ENCODE data around the gene MKNK1. TPM values are rescaled to one million over a fixed set of nuclear protein-coding genes. Genes with fewer than 3 reads are reported as not detected.

The MKNK1 gene
- total RNA-seq, 4 donors from 2014 or later: 15.8 to 39.1 (median 27.4) TPM

GRCh38 chr1:46568461-46568891, 35.6 kb downstream of the MKNK1 start:
- H3K27me3 ChIP-seq: no peaks in the 10 kb centered on the region
- DNase-seq (ENCODE audit: low spot score in 2 of 2): no peak
- TF ChIP-seq POLR2A (IDR thresholded peaks at IDR 0.05): no peak
- H3K4me3 ChIP-seq: no peak overlapping the region
- no peaks in the 10 kb centered on the region for H3K9me3 ChIP-seq
- H3K4me1 ChIP-seq: no peaks in the 10 kb centered on the region
- WGBS: 68% methylated on average over 6 of the region's 6 CpGs
- H3K36me3 ChIP-seq: peaks cover 44% of the 10 kb centered on the region
- no peak overlapping the region for H3K27ac ChIP-seq

- 88% methylated on average over 4 of the region's 4 CpGs for WGBS
- Histone ChIP-seq H3K4me1 (peaks cover 16% of the 10 kb centered on the region), H3K27me3 (no peaks in the 10 kb centered on the region), H3K27ac (no peak overlapping the region), H3K9me3 (no peaks in the 10 kb centered on the region), H3K36me3 (peaks cover 74% of the 10 kb centered on the region), H3K4me3 (no peak overlapping the region)
- TF ChIP-seq POLR2A (IDR thresholded peaks at IDR 0.05) (no peak), CTCF (IDR thresholded peaks at IDR 0.05) (no peak), EP300 (IDR thresholded peaks at IDR 0.05) (no peak), POLR2AphosphoS5 (IDR thresholded peaks at IDR 0.05) (no peak)
- no peak for DNase-seq (ENCODE audit: low spot score in 2 of 2)
These were observed 40.7 kb downstream of the MKNK1 start for GRCh38 chr1:46563341-46563740.

- no peak for DNase-seq (ENCODE audit: low spot score in 2 of 2)
- H3K36me3 ChIP-seq: peaks cover 75% of the 10 kb centered on the region
- no peak for TF ChIP-seq CTCF (IDR thresholded peaks at IDR 0.05)
- no peak for TF ChIP-seq POLR2A (IDR thresholded peaks at IDR 0.05)
- TF ChIP-seq POLR2AphosphoS5 (IDR thresholded peaks at IDR 0.05): no peak
- TF ChIP-seq EP300 (IDR thresholded peaks at IDR 0.05): no peak
- H3K27ac ChIP-seq: no peak overlapping the region
- H3K4me1 ChIP-seq: peaks cover 23% of the 10 kb centered on the region
- H3K27me3 ChIP-seq: no peaks in the 10 kb centered on the region
- H3K9me3 ChIP-seq: no peaks in the 10 kb centered on the region
- 92% methylated on average over 10 of the region's 15 CpGs for WGBS
- no peak overlapping the region for H3K4me3 ChIP-seq
These were observed 41.6 kb downstream of the MKNK1 start for GRCh38 chr1:46562498-46562897.

- H3K36me3 ChIP-seq: peaks cover 52% of the 10 kb centered on the region
- no peak for DNase-seq (ENCODE audit: low spot score in 2 of 2)
- WGBS: 77% methylated on average over 8 of the region's 8 CpGs
- H3K27me3 ChIP-seq: no peaks in the 10 kb centered on the region
- H3K9me3 ChIP-seq: no peaks in the 10 kb centered on the region
- H3K27ac ChIP-seq: no peak overlapping the region
- TF ChIP-seq POLR2AphosphoS5 (IDR thresholded peaks at IDR 0.05) (no peak), CTCF (IDR thresholded peaks at IDR 0.05) (no peak), POLR2A (IDR thresholded peaks at IDR 0.05) (no peak), EP300 (IDR thresholded peaks at IDR 0.05) (no peak)
- no peak overlapping the region for H3K4me3 ChIP-seq
- H3K4me1 ChIP-seq: peaks cover 31% of the 10 kb centered on the region
These were observed 45.1 kb downstream of the MKNK1 start for GRCh38 chr1:46558966-46559365.

- no peak for TF ChIP-seq POLR2AphosphoS5 (IDR thresholded peaks at IDR 0.05)
- TF ChIP-seq POLR2A (IDR thresholded peaks at IDR 0.05): no peak
- TF ChIP-seq CTCF (IDR thresholded peaks at IDR 0.05): no peak
- TF ChIP-seq EP300 (IDR thresholded peaks at IDR 0.05): no peak
- no peak for DNase-seq (ENCODE audit: low spot score in 2 of 2)
- Histone ChIP-seq H3K27me3 (no peaks in the 10 kb centered on the region), H3K4me1 (peaks cover 31% of the 10 kb centered on the region), H3K36me3 (peaks cover 52% of the 10 kb centered on the region), H3K4me3 (no peak overlapping the region), H3K27ac (no peak overlapping the region), H3K9me3 (no peaks in the 10 kb centered on the region)
- WGBS: 61% methylated on average over 12 of the region's 20 CpGs
These were observed 45.7 kb downstream of the MKNK1 start for GRCh38 chr1:46558141-46558963.

Data from suprapubic skin (tissue), 4 donors.